Neutrophil (primary cell): Measurements from ENCODE around the gene DSCAM.

ENCODE experiments used
- H3K27ac ChIP-seq: fragments of 200-600 bp; sonication (generic); 2 replicates; pipeline ENCODE4 v1.5.1; 2016; ENCODE audit warnings: mild to moderate bottlenecking, moderate library complexity
- H3K27me3 ChIP-seq: fragments of 200-600 bp; sonication (generic); 2 replicates; pipeline ENCODE4 v1.6.0; 2016; ENCODE audit warnings: mild to moderate bottlenecking
- H3K36me3 ChIP-seq: fragments of 200-600 bp; sonication (generic); 2 replicates; pipeline ENCODE4 v1.5.1; 2017
- H3K4me1 ChIP-seq, 2 experiments: fragments of 200-600 bp in 1 of 2; sonication (generic) in 1 of 2; 1 replicate in 1 of 2; 2 replicates in 1 of 2; pipeline versions ENCODE4 v1.5.1 to v1.6.1; 2013 to 2016; ENCODE audit warnings: low read depth in 1 of 2, low read length in 1 of 2, mild to moderate bottlenecking in 1 of 2, moderate library complexity in 1 of 2; ENCODE audit not compliant: control insufficient read depth in 1 of 2, insufficient read depth in 1 of 2
- H3K4me3 ChIP-seq, 2 experiments: fragments of 200-600 bp in 1 of 2; sonication (generic) in 1 of 2; 1 replicate in 1 of 2; 2 replicates in 1 of 2; pipeline ENCODE4 v1.5.1; 2013 to 2016; ENCODE audit warnings: low read depth in 1 of 2, low read length in 1 of 2, mild to moderate bottlenecking in 1 of 2, moderate library complexity in 1 of 2
- H3K9me3 ChIP-seq: fragments of 200-600 bp; sonication (generic); 2 replicates; pipeline ENCODE4 v1.5.1; 2016
- CTCF ChIP-seq: fragments of 200-600 bp; sonication (generic); IDR thresholded peaks from 2 replicates; pipeline ENCODE4 v1.5.1; 2016; ENCODE audit warnings: antibody characterized with exemption

DSCAM gene

GRCh38 chr21:40244981-40245380, 602.0 kb downstream of the DSCAM start:
- no peaks in the 10 kb centered on the region for H3K36me3 ChIP-seq
- H3K27ac ChIP-seq = no peak overlapping the region

GRCh38 chr21:40243685-40244084, 603.3 kb downstream of the DSCAM start:
- no peak overlapping the region for H3K27ac ChIP-seq
- no peak overlapping the region for H3K4me3 ChIP-seq
- H3K4me1 ChIP-seq = no peaks in the 10 kb centered on the region
- no peaks in the 10 kb centered on the region for H3K27me3 ChIP-seq
- H3K9me3 ChIP-seq = no peaks in the 10 kb centered on the region
- no peaks in the 10 kb centered on the region for H3K36me3 ChIP-seq
- no peak for TF ChIP-seq CTCF

More at GRCh38 chr21:40244981-40245380, 602.0 kb downstream of the DSCAM start:
- no peaks in the 10 kb centered on the region for H3K4me1 ChIP-seq
- no peaks in the 10 kb centered on the region for H3K27me3 ChIP-seq
- H3K9me3 ChIP-seq = no peaks in the 10 kb centered on the region
- TF ChIP-seq CTCF = no peak
- H3K4me3 ChIP-seq = no peak overlapping the region

GRCh38 chr21:40242586-40243265, 604.2 kb downstream of the DSCAM start:
- no peaks in the 10 kb centered on the region for H3K36me3 ChIP-seq
- no peaks in the 10 kb centered on the region for H3K27me3 ChIP-seq
- no peak overlapping the region for H3K27ac ChIP-seq
- no peaks in the 10 kb centered on the region for H3K4me1 ChIP-seq
- no peaks in the 10 kb centered on the region for H3K9me3 ChIP-seq
- no peak overlapping the region for H3K4me3 ChIP-seq
- TF ChIP-seq CTCF = no peak

- Histone ChIP-seq H3K27ac (no peak overlapping the region), H3K9me3 (no peaks in the 10 kb centered on the region), H3K36me3 (no peaks in the 10 kb centered on the region), H3K4me3 (no peak overlapping the region), H3K27me3 (no peaks in the 10 kb centered on the region), H3K4me1 (no peaks in the 10 kb centered on the region)
- no peak for TF ChIP-seq CTCF
Observed at GRCh38 chr21:40235528-40235927, 611.4 kb downstream of the DSCAM start.

GRCh38 chr21:40231979-40232378, 615.0 kb downstream of the DSCAM start:
- no peak overlapping the region for H3K27ac ChIP-seq

More at GRCh38 chr21:40231979-40232378, 615.0 kb downstream of the DSCAM start:
- Histone ChIP-seq H3K27me3 (no peaks in the 10 kb centered on the region), H3K36me3 (no peaks in the 10 kb centered on the region), H3K9me3 (no peaks in the 10 kb centered on the region), H3K4me1 (no peaks in the 10 kb centered on the region), H3K4me3 (no peak overlapping the region)
- TF ChIP-seq CTCF = no peak
